Measurements from ENCODE around the gene ANXA5.

GRCh38 chr4:121655320-121656268 lies 41.2 kb downstream of the ANXA5 start:
- no peak for TF ChIP-seq REST (IDR thresholded peaks at IDR 0.05; ENCODE audit: insufficient read depth in 1 of 2, low read depth in 2 of 2, low read length in 2 of 2)
- TF ChIP-seq POLR2AphosphoS5 (IDR thresholded peaks at IDR 0.05; ENCODE audit: low read depth, low read length): no peak
- no peak for TF ChIP-seq TAF1 (IDR thresholded peaks at IDR 0.05; ENCODE audit: borderline replicate concordance, insufficient read depth, low read length)
- TF ChIP-seq FOXP2 (optimal IDR thresholded peaks at IDR 0.05; ENCODE audit: borderline replicate concordance, extremely low read depth, extremely low read length, insufficient read depth): no peak
- no peak for TF ChIP-seq SIN3A (IDR thresholded peaks at IDR 0.05; ENCODE audit: borderline replicate concordance, insufficient read depth, low read length)
